Measurements from ENCODE around the gene ERICH3. TPM values are rescaled to one million over a fixed set of nuclear protein-coding genes. Genes with fewer than 3 reads are reported as not detected.

ERICH3 gene
- total and polyA plus RNA-seq, 10 of the 15 experiments (the other 5 are each of a cell fraction or from before 2014, with no cell fraction given) = 0.03 to 0.09 (median 0.08) TPM; not detected in 7

GRCh38 chr1:74690364-74690696, 16.7 kb upstream of the ERICH3 start:
- Histone ChIP-seq H3K27ac (ENCODE audit: control insufficient read depth, insufficient read depth) (no peak overlapping the region), H3K27me3 (replicated peaks in 1 of 2; ENCODE audit: control insufficient read depth in 2 of 2, insufficient read depth in 2 of 2, low read length in 1 of 2) (no peaks in the 10 kb centered on the region), H3K79me2 (ENCODE audit: control insufficient read depth, insufficient read depth, low read length) (no peaks in the 10 kb centered on the region), H3K9me3 (replicated peaks; ENCODE audit: control insufficient read depth, insufficient read depth, low read length) (no peaks in the 10 kb centered on the region), H3K4me3 (no peak overlapping the region), H3K36me3 (ENCODE audit: control insufficient read depth in 2 of 2, insufficient read depth in 2 of 2, low read length in 1 of 2) (no peaks in the 10 kb centered on the region), H2AFZ (ENCODE audit: control insufficient read depth, low read depth, low read length) (peak overlapping the region; percentile 54), H4K20me1 (ENCODE audit: control insufficient read depth, insufficient read depth) (no peaks in the 10 kb centered on the region), H3K4me1 (ENCODE audit: control insufficient read depth, insufficient read depth, low read length) (no peaks in the 10 kb centered on the region; the same call in 1 of the 2 replicates), H3K4me2 (ENCODE audit: control insufficient read depth, insufficient read depth) (no peak overlapping the region), H3K9ac (ENCODE audit: control insufficient read depth, insufficient read depth, low read length) (no peak overlapping the region)
- in situ Hi-C loops (cut with MboI) (no loop called here), intact Hi-C loops (cut with micrococcal nuclease; ENCODE audit: unreplicated experiment) (loop anchor here (5.0 kb wide), 1 partner anchor 493 kb away; the partner anchor contains the start of genes FPGT and LRRIQ3)
- WGBS (ENCODE audit: insufficient coverage, insufficient replicate concordance, low lambda C conversion rate, missing lambda C conversion rate) = 25% methylated on average over 2 of the region's 2 CpGs
- ChIA-PET POLR2A (no interaction called here), SMC1A (ENCODE audit: uncharacterized antibody, unreplicated experiment) (interaction anchor here (0.7 to 5.7 kb wide), 18 partner anchors 9 to 294 kb away, joined by 3 to 58 read pairs (median 4); partner anchors contain the start of genes CRYZ and TYW3), RAD21 (ENCODE audit: unreplicated experiment) (interaction anchor here (0.7 to 5.3 kb wide), 13 partner anchors 11 to 687 kb away, joined by 3 to 47 read pairs (median 4); partner anchors contain the start of genes CRYZ and TYW3), CTCF (interaction anchor here (0.7 to 5.1 kb wide), 37 partner anchors 8 to 851 kb away, joined by 3 to 92 read pairs (median 6); partner anchors contain the start of genes CRYZ, ERICH3 and TYW3)
- no peak for TF ChIP-seq RUNX3 (IDR thresholded peaks at IDR 0.05; ENCODE audit: low read length)
- TF ChIP-seq TCF12 (IDR thresholded peaks at IDR 0.05; ENCODE audit: low read depth, low read length) = no peak
- TF ChIP-seq SMARCA5 (IDR thresholded peaks at IDR 0.05) = no peak
- TF ChIP-seq HDGF (IDR thresholded peaks at IDR 0.05) = no peak
- no peak for TF ChIP-seq RAD51 (IDR thresholded peaks at IDR 0.05)
- no peak for TF ChIP-seq EGR1 (IDR thresholded peaks at IDR 0.05; ENCODE audit: borderline replicate concordance in 1 of 2, low read depth in 2 of 2, low read length in 2 of 2)
- TF ChIP-seq ZNF207 (IDR thresholded peaks at IDR 0.05; ENCODE audit: borderline replicate concordance) = no peak
- TF ChIP-seq MYB (IDR thresholded peaks at IDR 0.05; ENCODE audit: borderline replicate concordance, low read depth, low read length) = no peak
- TF ChIP-seq NFXL1 (IDR thresholded peaks at IDR 0.05; ENCODE audit: borderline replicate concordance) = no peak
- no peak for TF ChIP-seq ZSCAN29 (IDR thresholded peaks at IDR 0.05)
- TF ChIP-seq HCFC1 (IDR thresholded peaks at IDR 0.05; ENCODE audit: low read length) = no peak
- TF ChIP-seq E4F1 (IDR thresholded peaks at IDR 0.05; ENCODE audit: borderline replicate concordance, partially characterized antibody) = no peak
- no peak for TF ChIP-seq IKZF1 (conservative IDR thresholded peaks at IDR 0.05)
- no peak for TF ChIP-seq YY1 (IDR thresholded peaks at IDR 0.05; ENCODE audit: low read depth, low read length)
- TF ChIP-seq NKRF (conservative IDR thresholded peaks at IDR 0.05) = no peak
- no peak for TF ChIP-seq TARDBP (IDR thresholded peaks at IDR 0.05; ENCODE audit: borderline replicate concordance)
- TF ChIP-seq MTA3 (IDR thresholded peaks at IDR 0.05; ENCODE audit: borderline replicate concordance, low read length) = no peak
- FAIRE-seq (no peak), ATAC-seq (no peak), DNase-seq (ENCODE audit: low read depth, low spot score) (no peak)
- no TSS peak for BruUV-seq (replicated peaks)
